Neural progenitor cell (in vitro differentiated cells): ENCODE results near the gene ZBTB5. TPM values are rescaled to one million over a fixed set of nuclear protein-coding genes. Genes with fewer than 3 reads are reported as not detected.

ENCODE experiments used
- DNase-seq: peaks from one replicate; pipeline ENCODE4 v3.0.0-alpha.2; 2016; ENCODE audit warnings: low spot score
- H2AFZ ChIP-seq: fragments of 200-600 bp; sonication (generic); replicated peaks from 2 replicates; pipeline ENCODE4 v1.6.1; 2016; ENCODE audit warnings: antibody characterized with exemption
- H3F3A ChIP-seq: fragments of 200-600 bp; sonication (generic); 2 replicates; pipeline ENCODE4 v1.6.1; 2016; ENCODE audit warnings: antibody characterized with exemption, low read depth
- H3K27ac ChIP-seq: fragments of 200-600 bp; sonication (generic); 2 replicates; pipeline ENCODE4 v1.5.1; 2016; ENCODE audit warnings: mild to moderate bottlenecking
- H3K27me3 ChIP-seq: fragments of 200-600 bp; sonication (generic); 2 replicates; pipeline ENCODE4 v1.6.1; 2016; ENCODE audit warnings: mild to moderate bottlenecking, moderate library complexity
- H3K36me3 ChIP-seq: fragments of 200-600 bp; sonication (generic); 2 replicates; pipeline ENCODE4 v1.5.1; 2016
- H3K4me1 ChIP-seq: fragments of 200-600 bp; sonication (generic); 2 replicates; pipeline ENCODE4 v1.6.1; 2016; ENCODE audit warnings: mixed run types
- H3K4me2 ChIP-seq: fragments of 200-600 bp; sonication (generic); 2 replicates; pipeline ENCODE4 v1.6.1; 2016
- H3K4me3 ChIP-seq: fragments of 200-600 bp; sonication (generic); 2 replicates; pipeline ENCODE4 v1.5.1; 2016
- H3K79me2 ChIP-seq: fragments of 200-600 bp; sonication (generic); 2 replicates; pipeline ENCODE4 v1.6.1; 2016; ENCODE audit warnings: low read depth
- H3K9ac ChIP-seq: fragments of 200-600 bp; sonication (generic); 2 replicates; pipeline ENCODE4 v1.6.1; 2016
- H3K9me3 ChIP-seq: fragments of 200-600 bp; sonication (generic); 2 replicates; pipeline ENCODE4 v1.5.1; 2016; ENCODE audit warnings: low read depth
- H4K20me1 ChIP-seq: fragments of 200-600 bp; sonication (generic); 2 replicates; pipeline ENCODE4 v1.6.1; 2016; ENCODE audit warnings: low read depth
- H3K27ac Mint-ChIP-seq: 3 replicates; pipeline ENCODE4 v1.8.0; 2021; ENCODE audit warnings: mixed read lengths
- H3K27me3 Mint-ChIP-seq: 2 replicates; pipeline ENCODE4 v1.8.0; 2022; ENCODE audit warnings: low read depth, mild to moderate bottlenecking, inconsistent platforms, moderate library complexity, mixed read lengths; ENCODE audit not compliant: insufficient read depth
- H3K36me3 Mint-ChIP-seq: 3 replicates; pipeline ENCODE4 v1.8.0; 2021; ENCODE audit warnings: mixed read lengths
- H3K4me1 Mint-ChIP-seq: 3 replicates; pipeline ENCODE4 v1.8.0; 2021; ENCODE audit warnings: mixed read lengths
- H3K4me3 Mint-ChIP-seq: 3 replicates; pipeline ENCODE4 v1.8.0; 2021; ENCODE audit warnings: mild to moderate bottlenecking, moderate library complexity, mixed read lengths
- H3K9me3 Mint-ChIP-seq: 3 replicates; pipeline ENCODE4 v1.8.0; 2020; ENCODE audit warnings: mixed read lengths
- EZH2 ChIP-seq: fragments of 200-600 bp; sonication (generic); IDR thresholded peaks from 2 replicates; pipeline ENCODE4 v1.6.1; 2017; ENCODE audit warnings: antibody characterized with exemption, mild to moderate bottlenecking, moderate library complexity
- EZH2phosphoT487 ChIP-seq: fragments of 200-600 bp; sonication (generic); IDR thresholded peaks from 2 replicates; pipeline ENCODE4 v1.6.1; 2017; ENCODE audit warnings: antibody characterized with exemption
- total RNA-seq: library from RNA; depleted of rRNA; stranded (reverse); fragments of >200 nt; gene quantifications from 2 replicates; pipeline ENCODE4 v1.2.3, GENCODE V29; 2015; ENCODE audit warnings: low replicate concordance
- TF ChIP-seq, protein P1 (sequence below): fragments of 200-600 bp; sonication (generic); IDR thresholded peaks from 2 replicates; pipeline ENCODE4 v1.5.1; 2017; ENCODE audit warnings: antibody characterized with exemption, mild to moderate bottlenecking

The ZBTB5 gene
- total RNA-seq, 1 donor from 2014 or later: 24.1 TPM

DNA sequence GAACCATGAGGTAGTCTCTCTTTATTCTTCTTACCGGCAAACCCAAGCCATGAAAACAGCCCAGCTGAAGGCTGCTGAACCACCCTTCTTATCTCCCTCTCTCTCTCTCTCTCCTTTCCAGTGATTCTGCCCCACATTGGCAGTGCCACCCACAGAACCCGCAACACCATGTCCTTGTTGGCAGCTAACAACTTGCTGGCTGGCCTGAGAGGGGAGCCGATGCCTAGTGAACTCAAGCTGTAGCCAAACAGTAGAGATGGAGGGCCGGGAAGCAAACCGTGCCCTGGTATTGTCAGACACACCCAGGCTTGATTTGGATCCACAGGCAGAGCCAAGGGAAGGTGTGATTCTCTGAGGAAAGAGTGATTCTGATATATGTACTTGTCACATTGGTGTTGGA lies 28.7 kb downstream of the ZBTB5 start:
- H3K4me1 Mint-ChIP-seq: peaks cover 33% of the 10 kb centered on the region
- Histone ChIP-seq H3K79me2 (peaks cover 59% of the 10 kb centered on the region), H3F3A (peaks cover 36% of the 10 kb centered on the region), H3K4me2 (no peak overlapping the region), H4K20me1 (peaks cover 52% of the 10 kb centered on the region), H3K27me3 (no peaks in the 10 kb centered on the region), H3K27ac (no peak overlapping the region), H3K4me3 (no peak overlapping the region), H3K4me1 (peaks cover 24% of the 10 kb centered on the region), H3K9me3 (no peaks in the 10 kb centered on the region), H2AFZ (no peak overlapping the region), H3K36me3 (peaks cover 3% of the 10 kb centered on the region), H3K9ac (no peak overlapping the region)
- H3K9me3 Mint-ChIP-seq: no peaks in the 10 kb centered on the region
- no peak overlapping the region for H3K27ac Mint-ChIP-seq
- peaks cover 30% of the 10 kb centered on the region for H3K36me3 Mint-ChIP-seq
- no peak for TF ChIP-seq EZH2phosphoT487
- TF ChIP-seq, protein P1, sequence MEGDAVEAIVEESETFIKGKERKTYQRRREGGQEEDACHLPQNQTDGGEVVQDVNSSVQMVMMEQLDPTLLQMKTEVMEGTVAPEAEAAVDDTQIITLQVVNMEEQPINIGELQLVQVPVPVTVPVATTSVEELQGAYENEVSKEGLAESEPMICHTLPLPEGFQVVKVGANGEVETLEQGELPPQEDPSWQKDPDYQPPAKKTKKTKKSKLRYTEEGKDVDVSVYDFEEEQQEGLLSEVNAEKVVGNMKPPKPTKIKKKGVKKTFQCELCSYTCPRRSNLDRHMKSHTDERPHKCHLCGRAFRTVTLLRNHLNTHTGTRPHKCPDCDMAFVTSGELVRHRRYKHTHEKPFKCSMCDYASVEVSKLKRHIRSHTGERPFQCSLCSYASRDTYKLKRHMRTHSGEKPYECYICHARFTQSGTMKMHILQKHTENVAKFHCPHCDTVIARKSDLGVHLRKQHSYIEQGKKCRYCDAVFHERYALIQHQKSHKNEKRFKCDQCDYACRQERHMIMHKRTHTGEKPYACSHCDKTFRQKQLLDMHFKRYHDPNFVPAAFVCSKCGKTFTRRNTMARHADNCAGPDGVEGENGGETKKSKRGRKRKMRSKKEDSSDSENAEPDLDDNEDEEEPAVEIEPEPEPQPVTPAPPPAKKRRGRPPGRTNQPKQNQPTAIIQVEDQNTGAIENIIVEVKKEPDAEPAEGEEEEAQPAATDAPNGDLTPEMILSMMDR: no peak
- TF ChIP-seq EZH2: no peak
- no peaks in the 10 kb centered on the region for H3K27me3 Mint-ChIP-seq
- H3K4me3 Mint-ChIP-seq: no peak overlapping the region
- DNase-seq: no peak

DNA sequence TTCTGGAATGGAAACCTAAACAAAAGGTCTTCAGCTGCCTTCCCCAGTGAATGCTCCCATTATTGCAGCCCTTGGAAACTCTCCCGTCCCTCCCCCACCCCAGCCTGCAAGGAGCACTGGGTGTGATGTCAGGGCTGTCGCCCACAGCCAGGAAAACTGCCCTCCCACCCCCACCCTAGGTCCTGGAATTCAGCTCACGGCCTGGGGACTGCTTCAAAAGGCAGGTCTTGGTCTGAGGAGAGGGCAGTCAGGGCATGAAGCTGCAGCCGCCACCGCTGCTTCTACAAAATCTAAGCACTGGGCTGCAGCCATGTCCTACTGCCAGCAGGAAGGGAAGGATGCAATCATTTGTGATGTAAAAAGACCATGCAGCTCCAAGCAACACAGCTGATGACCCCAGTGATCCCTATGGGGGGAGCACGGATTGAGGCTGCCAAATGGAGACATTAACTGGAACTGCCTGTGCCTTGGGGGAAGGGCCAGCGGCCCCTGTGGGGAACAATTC lies 31.3 kb downstream of the ZBTB5 start:
- Mint-ChIP-seq H3K27me3 (no peaks in the 10 kb centered on the region), H3K36me3 (peaks cover 25% of the 10 kb centered on the region), H3K4me3 (peak overlapping the region; percentile 71), H3K27ac (peak overlapping the region; percentile 84), H3K9me3 (no peaks in the 10 kb centered on the region), H3K4me1 (peaks cover 45% of the 10 kb centered on the region)
- Histone ChIP-seq H3K4me2 (peak overlapping the region; percentile 61), H3K27ac (peak overlapping the region; percentile 88), H3K4me1 (peaks cover 42% of the 10 kb centered on the region), H3K79me2 (peaks cover 36% of the 10 kb centered on the region), H3K9ac (no peak overlapping the region), H2AFZ (no peak overlapping the region), H3K9me3 (no peaks in the 10 kb centered on the region), H3K4me3 (peak overlapping the region; percentile 12), H3K36me3 (peaks cover 3% of the 10 kb centered on the region), H4K20me1 (peaks cover 47% of the 10 kb centered on the region), H3K27me3 (no peaks in the 10 kb centered on the region), H3F3A (peaks cover 56% of the 10 kb centered on the region)
- TF ChIP-seq EZH2: no peak
- TF ChIP-seq, protein P1: no peak
- TF ChIP-seq EZH2phosphoT487: no peak
- DNase-seq: peak; percentile 63

DNA sequence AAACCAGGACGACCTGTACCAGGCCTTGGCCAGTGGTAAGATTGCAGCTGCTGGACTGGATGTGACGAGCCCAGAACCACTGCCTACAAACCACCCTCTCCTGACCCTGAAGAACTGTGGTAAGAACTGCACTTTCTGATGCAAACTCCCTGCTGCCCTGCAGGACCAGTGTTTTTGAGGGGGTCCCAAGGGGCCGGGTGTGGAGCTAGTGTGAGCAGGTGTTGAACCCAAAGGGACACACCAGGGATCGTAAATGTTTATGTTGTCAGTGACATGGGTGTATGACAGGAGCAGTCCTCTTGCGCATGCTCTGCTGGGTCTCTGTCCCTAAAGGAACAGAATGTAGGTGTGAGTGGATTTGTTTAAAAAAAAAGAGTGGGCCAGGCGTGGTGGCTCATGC lies 33.2 kb downstream of the ZBTB5 start:
- Mint-ChIP-seq H3K27ac (peak overlapping the region; percentile 60), H3K9me3 (no peaks in the 10 kb centered on the region), H3K4me3 (no peak overlapping the region), H3K27me3 (no peaks in the 10 kb centered on the region), H3K4me1 (peaks cover 45% of the 10 kb centered on the region), H3K36me3 (peaks cover 27% of the 10 kb centered on the region)
- H3K9me3 ChIP-seq: no peaks in the 10 kb centered on the region
- H3K27me3 ChIP-seq: no peaks in the 10 kb centered on the region
- DNase-seq: no peak
- H3K36me3 ChIP-seq: no peaks in the 10 kb centered on the region
- no peak overlapping the region for H3K9ac ChIP-seq
- peaks cover 42% of the 10 kb centered on the region for H3K4me1 ChIP-seq
- no peak overlapping the region for H2AFZ ChIP-seq
- peaks cover 37% of the 10 kb centered on the region for H4K20me1 ChIP-seq
- TF ChIP-seq, protein P1: no peak
- TF ChIP-seq EZH2 (no peak), EZH2phosphoT487 (no peak)
- peaks cover 18% of the 10 kb centered on the region for H3K79me2 ChIP-seq
- H3K4me3 ChIP-seq: no peak overlapping the region
- H3K27ac ChIP-seq: no peak overlapping the region
- H3F3A ChIP-seq: peaks cover 49% of the 10 kb centered on the region
- no peak overlapping the region for H3K4me2 ChIP-seq
